Type B pancreatic cell (in vitro differentiated cells): ENCODE results near the gene RGS18. TPM values are rescaled to one million over a fixed set of nuclear protein-coding genes. Genes with fewer than 3 reads are reported as not detected.

ENCODE experiments used
- DNase-seq: peaks from one replicate; pipeline ENCODE4 v3.0.0; 2021; ENCODE audit warnings: mixed read lengths; ENCODE audit not compliant: unreplicated experiment; ENCODE audit errors: extremely low spot score
- H3K27ac Mint-ChIP-seq: 2 replicates; pipeline ENCODE4 v1.8.0; 2021; ENCODE audit warnings: mild to moderate bottlenecking, mixed read lengths
- H3K27me3 Mint-ChIP-seq: 2 replicates; pipeline ENCODE4 v1.8.0; 2021; ENCODE audit warnings: mixed read lengths
- H3K36me3 Mint-ChIP-seq: 2 replicates; pipeline ENCODE4 v1.8.0; 2021; ENCODE audit warnings: mixed read lengths
- H3K4me1 Mint-ChIP-seq: one replicate; pipeline ENCODE4 v1.8.0; 2021; ENCODE audit warnings: mixed read lengths; ENCODE audit not compliant: unreplicated experiment
- H3K4me3 Mint-ChIP-seq: 2 replicates; pipeline ENCODE4 v1.8.0; 2021; ENCODE audit warnings: mild to moderate bottlenecking, mixed read lengths
- H3K9me3 Mint-ChIP-seq: 2 replicates; pipeline ENCODE4 v1.8.0; 2021; ENCODE audit warnings: mixed read lengths
- CTCF ChIP-seq: fragments of 200-600 bp; sonication (generic); conservative IDR thresholded peaks from 2 replicates; pipeline ENCODE4 v1.5.0; 2021; ENCODE audit warnings: antibody characterized with exemption, mild to moderate bottlenecking
- total RNA-seq: library from RNA; stranded (reverse); gene quantifications from 2 replicates; pipeline ENCODE4 v1.2.1, GENCODE V29; 2021; ENCODE audit warnings: low replicate concordance

The RGS18 gene
- total RNA-seq, 1 donor from 2014 or later, result not detected

DNA sequence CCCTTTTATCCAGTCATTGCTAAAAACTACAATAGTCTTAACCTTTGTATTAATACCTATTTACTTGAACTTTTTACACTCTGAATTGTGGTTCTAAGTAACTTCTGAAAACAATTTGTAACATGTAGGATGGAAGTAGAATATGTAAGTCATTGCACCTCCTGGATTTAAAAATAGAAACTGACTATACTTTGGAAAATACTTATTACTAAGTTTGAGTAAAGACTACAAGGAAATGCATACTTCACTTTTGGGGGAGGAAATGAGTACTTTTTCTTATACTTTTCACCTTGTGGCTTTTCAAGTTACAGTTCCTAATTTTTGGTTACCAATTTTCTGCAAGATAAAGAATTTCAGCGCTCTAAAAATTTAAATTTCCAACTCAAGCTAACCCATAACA, 8.7 kb downstream of the RGS18 start:
- no peaks in the 10 kb centered on the region for H3K27me3 Mint-ChIP-seq
- TF ChIP-seq CTCF, result no peak
- DNase-seq, result no peak
- H3K36me3 Mint-ChIP-seq, result no peaks in the 10 kb centered on the region
- H3K27ac Mint-ChIP-seq, result no peak overlapping the region
- H3K9me3 Mint-ChIP-seq, result no peaks in the 10 kb centered on the region
- no peak overlapping the region for H3K4me3 Mint-ChIP-seq
- no peaks in the 10 kb centered on the region for H3K4me1 Mint-ChIP-seq

DNA sequence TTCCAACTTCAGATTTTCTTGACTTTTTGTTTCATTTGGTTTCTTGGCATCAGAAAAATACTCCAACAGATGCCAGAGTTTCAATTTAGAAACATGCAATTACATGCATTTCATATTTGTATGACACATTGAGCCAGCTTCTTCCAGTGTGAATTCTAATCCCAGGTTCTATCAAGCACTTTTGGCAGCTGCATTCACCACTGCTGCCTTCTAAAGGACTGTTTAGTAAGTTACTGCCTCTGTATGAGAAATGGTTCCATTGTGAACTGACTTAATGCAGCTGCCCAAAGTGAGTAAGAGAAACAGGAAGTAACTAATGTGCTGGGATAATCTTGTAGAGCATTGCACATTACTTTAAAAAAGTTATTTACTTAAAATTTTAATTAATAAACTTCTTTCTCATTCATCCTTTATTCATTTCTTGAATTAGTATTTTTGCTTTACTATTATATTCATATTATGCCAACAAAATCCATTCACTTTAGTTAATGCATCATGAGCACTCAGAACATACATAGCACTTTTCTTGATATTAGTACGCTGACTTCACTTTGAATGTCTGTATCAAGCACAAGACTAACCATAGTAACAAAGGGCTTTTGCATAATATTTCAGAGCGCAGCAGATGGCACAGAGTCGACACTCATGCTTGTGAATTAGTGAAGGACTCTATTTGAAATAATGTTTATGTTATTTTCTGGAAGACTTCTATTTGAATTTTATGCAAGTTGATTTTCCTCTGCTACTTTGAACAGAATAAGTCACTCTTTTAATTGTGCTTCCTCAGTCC, 9.8 kb downstream of the RGS18 start:
- no peak overlapping the region for H3K4me3 Mint-ChIP-seq
- H3K4me1 Mint-ChIP-seq, result no peaks in the 10 kb centered on the region
- no peak for DNase-seq
- H3K27ac Mint-ChIP-seq, result no peak overlapping the region
- H3K27me3 Mint-ChIP-seq, result no peaks in the 10 kb centered on the region
- H3K9me3 Mint-ChIP-seq, result no peaks in the 10 kb centered on the region
- H3K36me3 Mint-ChIP-seq, result no peaks in the 10 kb centered on the region
- no peak for TF ChIP-seq CTCF

DNA sequence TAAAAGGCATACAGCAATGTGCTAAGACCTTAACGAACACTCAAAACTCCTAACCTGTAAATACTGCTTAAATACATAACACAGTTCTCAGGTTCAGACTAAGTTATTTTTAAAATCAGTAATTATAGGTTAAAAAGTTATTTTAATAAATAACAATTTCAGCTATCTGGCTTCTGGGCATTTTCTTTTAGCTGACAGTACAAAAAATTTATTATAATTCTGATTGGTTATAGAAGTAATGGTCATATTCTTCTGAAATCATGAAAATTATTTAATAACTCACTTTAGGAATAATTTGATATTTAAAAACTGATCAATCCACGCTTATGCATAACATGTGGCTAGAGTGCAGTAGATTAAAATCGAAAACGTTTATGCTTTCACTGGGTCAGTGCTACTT, 10.7 kb downstream of the RGS18 start:
- H3K4me1 Mint-ChIP-seq, result no peaks in the 10 kb centered on the region
- H3K9me3 Mint-ChIP-seq, result no peaks in the 10 kb centered on the region
- no peaks in the 10 kb centered on the region for H3K27me3 Mint-ChIP-seq
- no peaks in the 10 kb centered on the region for H3K36me3 Mint-ChIP-seq
- no peak overlapping the region for H3K4me3 Mint-ChIP-seq
- H3K27ac Mint-ChIP-seq, result no peak overlapping the region
- DNase-seq, result no peak
- TF ChIP-seq CTCF, result no peak

GRCh38 chr1:192170196-192170984, 12.1 kb downstream of the RGS18 start:
- Mint-ChIP-seq H3K27me3 (no peaks in the 10 kb centered on the region), H3K4me1 (no peaks in the 10 kb centered on the region), H3K27ac (no peak overlapping the region), H3K36me3 (no peaks in the 10 kb centered on the region), H3K4me3 (no peak overlapping the region), H3K9me3 (no peaks in the 10 kb centered on the region)
- no peak for DNase-seq
- no peak for TF ChIP-seq CTCF

GRCh38 chr1:192171123-192171522, 12.9 kb downstream of the RGS18 start:
- H3K27me3 Mint-ChIP-seq, result no peaks in the 10 kb centered on the region
- no peaks in the 10 kb centered on the region for H3K36me3 Mint-ChIP-seq

More at GRCh38 chr1:192171123-192171522, 12.9 kb downstream of the RGS18 start:
- no peak overlapping the region for H3K27ac Mint-ChIP-seq
- no peak overlapping the region for H3K4me3 Mint-ChIP-seq
- H3K9me3 Mint-ChIP-seq, result no peaks in the 10 kb centered on the region
- no peak for TF ChIP-seq CTCF
- no peak for DNase-seq
- H3K4me1 Mint-ChIP-seq, result no peaks in the 10 kb centered on the region
